Left kidney (tissue), 1 donor: Measurements from ENCODE around the gene TLDC2. TPM values are rescaled to one million over a fixed set of nuclear protein-coding genes. Genes with fewer than 3 reads are reported as not detected.

Experiments used
- polyA plus RNA-seq: library from polyadenylated mRNA; unstranded; fragments of 120-200 nt; gene quantifications from one replicate; pipeline ENCODE4 v1.2.1, GENCODE V29; 2013; ENCODE audit not compliant: insufficient read length

Gene TLDC2
- polyA plus RNA-seq, 1 donor: 4.2 TPM

Other genes with a start within 250 kb of the TLDC2 start
- 0.18 TPM for gene SLA2, start 229.9 kb upstream of the TLDC2 start, polyA plus RNA-seq
- gene NDRG3, start 130.0 kb upstream of the TLDC2 start, polyA plus RNA-seq: 37.4 TPM
- 28.8 TPM for gene DSN1, start 102.4 kb upstream of the TLDC2 start, polyA plus RNA-seq
- gene SAMHD1, start 75.6 kb downstream of the TLDC2 start, polyA plus RNA-seq: 26.3 TPM
- 15.8 TPM for gene RBL1, start 219.9 kb downstream of the TLDC2 start, polyA plus RNA-seq